ENCODE measurements around the gene LMNTD2. TPM values are rescaled to one million over a fixed set of nuclear protein-coding genes. Genes with fewer than 3 reads are reported as not detected.

LMNTD2 gene
- total and polyA plus RNA-seq, 2 donors (not counting 3 experiments of a cell fraction or from before 2014, with no cell fraction given) = 2.1 to 2.6 TPM

GRCh38 chr11:504994-505344 lies 55.6 kb downstream of the LMNTD2 start:
- no TSS peak for BruUV-seq (replicated peaks)
- intact Hi-C loops (cut with micrococcal nuclease) = no loop called here
- peaks cover 20% of the 10 kb centered on the region for H3K79me2 ChIP-seq (ENCODE audit: control insufficient read depth, insufficient read depth, low read length)

More at GRCh38 chr11:504994-505344, 55.6 kb downstream of the LMNTD2 start:
- no peaks in the 10 kb centered on the region for H3K27me3 ChIP-seq (ENCODE audit: control insufficient read depth in 2 of 2, insufficient read depth in 2 of 2, low read length in 2 of 2)
- H3K9me3 ChIP-seq (replicated peaks; ENCODE audit: control insufficient read depth, insufficient read depth, low read length) = no peaks in the 10 kb centered on the region
- H3K4me1 ChIP-seq (ENCODE audit: control insufficient read depth, extremely low read depth, insufficient read depth, low read length) = peaks cover 24% of the 10 kb centered on the region
- no peaks in the 10 kb centered on the region for H3K9me1 ChIP-seq (replicated peaks; ENCODE audit: control insufficient read depth, extremely low read depth, insufficient read depth, low read length)
- TF ChIP-seq POLR2A (IDR thresholded peaks at IDR 0.05; ENCODE audit: low read depth, low read length) = no peak
- peaks cover under 1 to 14% of the 10 kb centered on the region in 2 experiments for H3K36me3 ChIP-seq (ENCODE audit: control insufficient read depth in 2 of 2, extremely low read depth in 1 of 2, insufficient read depth in 2 of 2, low read length in 2 of 2)
- FAIRE-seq (no peak), DNase-seq (ENCODE audit: low read depth, low spot score) (no peak)
- no peaks in the 10 kb centered on the region for H4K20me1 ChIP-seq (replicated peaks; ENCODE audit: control insufficient read depth, extremely low read depth, insufficient read depth, low read length)
- peak overlapping the region; percentile 48 for H3K27ac ChIP-seq (ENCODE audit: insufficient read depth, low read depth, low read length)
- peak overlapping the region; percentile 81 for H2AFZ ChIP-seq (ENCODE audit: low read depth, low read length)
- dilution Hi-C loops (cut with MboI; ENCODE audit: extremely low pct_ligation_motif_present, low sequenced_read_pairs) = no loop called here
- peak overlapping the region; percentile 70 for H3K9ac ChIP-seq (replicated peaks; ENCODE audit: extremely low read depth, insufficient read depth, low read length)
- H3K4me3 ChIP-seq (replicated peaks in 1 of 3; ENCODE audit: insufficient read depth in 1 of 3, low read depth in 1 of 3, low read length in 3 of 3) = peak overlapping the region; percentile 50 to 64 (median 64)
- peak overlapping the region; percentile 89 for H3K4me2 ChIP-seq (ENCODE audit: insufficient read depth, low read length)
- ChIA-PET POLR2A (interaction anchor here (0.7 kb wide), 1 partner anchor 170 kb away, joined by 3 read pairs; no protein-coding TSS in a partner anchor), CTCF (interaction anchor here (0.8 to 1.3 kb wide), 3 partner anchors 55 to 65 kb away, joined by 3 read pairs; partner anchors contain the start of gene PTDSS2)

MicroRNAs within 50 kb of the gene (microRNA counts, 767-probe panel; counts per million panel counts)
- microRNA hsa-miR-210 = 723 counts per million, percentile 96 among the panel's probes with 10 or more counts

Small RNAs within 50 kb of the gene (microRNA-seq; reads per million reads assigned to microRNA genes)
- 43.4 reads per million, percentile 45 among the genes with 10 or more reads in this experiment for gene MIR210 (ENCODE audit: borderline number of aligned reads, borderline replicate concordance)

Small RNAs within 50 kb of the gene (small RNA-seq; reads per million reads assigned to genes)
- 7.0 reads per million, percentile 50 among the genes with 10 or more reads in this experiment for gene MIR210 (ENCODE audit: insufficient read depth, insufficient read length, low read depth, low replicate concordance)

Other genes with a start within 250 kb of the LMNTD2 start
- 4.0 and 11.5 TPM in 2 replicates for gene IFITM1, start 246.7 kb downstream of the LMNTD2 start, total RNA-seq
- gene IFITM1, start 246.7 kb downstream of the LMNTD2 start, polyA plus RNA-seq = 24.6 and 34.1 TPM in 2 replicates
- gene IFITM3, start 239.9 kb downstream of the LMNTD2 start, total RNA-seq = 323 and 416 TPM in 2 replicates
- 950 and 1,150 TPM in 2 replicates for gene IFITM3, start 239.9 kb downstream of the LMNTD2 start, polyA plus RNA-seq
- gene B4GALNT4, start 191.2 kb downstream of the LMNTD2 start, total RNA-seq = 5.2 and 9.6 TPM in 2 replicates
- 7.9 and 9.2 TPM in 2 replicates for gene B4GALNT4, start 191.2 kb downstream of the LMNTD2 start, polyA plus RNA-seq
- gene PKP3, start 166.5 kb downstream of the LMNTD2 start, total RNA-seq = 0.27 and 0.30 TPM in 2 replicates
- gene PKP3, start 166.5 kb downstream of the LMNTD2 start, polyA plus RNA-seq = 0.33 and 0.59 TPM in 2 replicates
- 51.9 and 52.3 TPM in 2 replicates for gene SIGIRR, start 145.7 kb downstream of the LMNTD2 start, total RNA-seq
- 70.9 and 104 TPM in 2 replicates for gene SIGIRR, start 145.7 kb downstream of the LMNTD2 start, polyA plus RNA-seq
- 0.12 TPM in 1 of 2 replicates, not detected in the other for gene ANO9, start 118.7 kb downstream of the LMNTD2 start, total RNA-seq
- 0.23 and 0.32 TPM in 2 replicates for gene ANO9, start 118.7 kb downstream of the LMNTD2 start, polyA plus RNA-seq
- gene PTDSS2, start 110.5 kb downstream of the LMNTD2 start, total RNA-seq = 41.4 and 44.2 TPM in 2 replicates
- 46.8 and 60.8 TPM in 2 replicates for gene PTDSS2, start 110.5 kb downstream of the LMNTD2 start, polyA plus RNA-seq
- gene RNH1, start 53.5 kb downstream of the LMNTD2 start, total RNA-seq = 143 and 144 TPM in 2 replicates
- gene RNH1, start 53.5 kb downstream of the LMNTD2 start, polyA plus RNA-seq = 198 and 276 TPM in 2 replicates
- 103 TPM in 2 replicates for gene HRAS, start 25.2 kb downstream of the LMNTD2 start, total RNA-seq
- 105 and 109 TPM in 2 replicates for gene HRAS, start 25.2 kb downstream of the LMNTD2 start, polyA plus RNA-seq
- gene LRRC56, start 23.2 kb downstream of the LMNTD2 start, total RNA-seq = 0.55 and 0.90 TPM in 2 replicates
- 0.47 and 0.64 TPM in 2 replicates for gene LRRC56, start 23.2 kb downstream of the LMNTD2 start, polyA plus RNA-seq
- 12.2 and 14.1 TPM in 2 replicates for gene RASSF7, start 232 bp upstream of the LMNTD2 start, total RNA-seq
- 19.9 and 27.9 TPM in 2 replicates for gene RASSF7, start 232 bp upstream of the LMNTD2 start, polyA plus RNA-seq
- gene PHRF1, start 15.7 kb upstream of the LMNTD2 start, total RNA-seq = 38.8 and 39.4 TPM in 2 replicates
- 14.2 and 14.8 TPM in 2 replicates for gene PHRF1, start 15.7 kb upstream of the LMNTD2 start, polyA plus RNA-seq
- 12.3 and 14.7 TPM in 2 replicates for gene IRF7, start 55.2 kb upstream of the LMNTD2 start, total RNA-seq
- 12.6 and 23.3 TPM in 2 replicates for gene IRF7, start 55.2 kb upstream of the LMNTD2 start, polyA plus RNA-seq
- gene CDHR5, start 64.2 kb upstream of the LMNTD2 start, total RNA-seq = not detected in 2 replicates
- not detected in 2 replicates for gene CDHR5, start 64.2 kb upstream of the LMNTD2 start, polyA plus RNA-seq
- gene SCT, start 66.4 kb upstream of the LMNTD2 start, total RNA-seq = not detected in 2 replicates
- not detected in 2 replicates for gene SCT, start 66.4 kb upstream of the LMNTD2 start, polyA plus RNA-seq
- gene DRD4, start 76.5 kb upstream of the LMNTD2 start, total RNA-seq = 0.24 TPM in 1 of 2 replicates, not detected in the other
- not detected in 2 replicates for gene DRD4, start 76.5 kb upstream of the LMNTD2 start, polyA plus RNA-seq
- gene DEAF1, start 134.5 kb upstream of the LMNTD2 start, total RNA-seq = 50.3 and 55.7 TPM in 2 replicates
- gene DEAF1, start 134.5 kb upstream of the LMNTD2 start, polyA plus RNA-seq = 43.6 and 45.5 TPM in 2 replicates
- 24.1 and 26.6 TPM in 2 replicates for gene TMEM80, start 135.1 kb upstream of the LMNTD2 start, total RNA-seq
- 17.9 and 21.2 TPM in 2 replicates for gene TMEM80, start 135.1 kb upstream of the LMNTD2 start, polyA plus RNA-seq
- gene EPS8L2, start 145.5 kb upstream of the LMNTD2 start, total RNA-seq = 6.0 and 12.5 TPM in 2 replicates
- gene EPS8L2, start 145.5 kb upstream of the LMNTD2 start, polyA plus RNA-seq = 5.2 and 5.9 TPM in 2 replicates
- 287 and 294 TPM in 2 replicates for gene TALDO1, start 186.7 kb upstream of the LMNTD2 start, total RNA-seq
- gene TALDO1, start 186.7 kb upstream of the LMNTD2 start, polyA plus RNA-seq = 184 and 211 TPM in 2 replicates
- 78.5 and 83.1 TPM in 2 replicates for gene GATD1, start 216.7 kb upstream of the LMNTD2 start, total RNA-seq
- 70.6 and 90.8 TPM in 2 replicates for gene GATD1, start 216.7 kb upstream of the LMNTD2 start, polyA plus RNA-seq
- 0.40 and 0.83 TPM in 2 replicates for gene CEND1, start 229.4 kb upstream of the LMNTD2 start, total RNA-seq
- gene CEND1, start 229.4 kb upstream of the LMNTD2 start, polyA plus RNA-seq = 0.15 and 0.27 TPM in 2 replicates
- gene SLC25A22, start 237.5 kb upstream of the LMNTD2 start, total RNA-seq = 24.9 and 29.3 TPM in 2 replicates
- 24.5 and 27.4 TPM in 2 replicates for gene SLC25A22, start 237.5 kb upstream of the LMNTD2 start, polyA plus RNA-seq
- gene PIDD1, start 244.5 kb upstream of the LMNTD2 start, total RNA-seq = 30.6 and 30.7 TPM in 2 replicates
- gene PIDD1, start 244.5 kb upstream of the LMNTD2 start, polyA plus RNA-seq = 28.2 and 41.0 TPM in 2 replicates
- 1,644 and 1,739 TPM in 2 replicates for gene RPLP2, start 249.2 kb upstream of the LMNTD2 start, total RNA-seq
- gene RPLP2, start 249.2 kb upstream of the LMNTD2 start, polyA plus RNA-seq = 1,579 and 3,225 TPM in 2 replicates